Lung microvascular endothelial cell (primary cell): ENCODE measurements around the gene FBN2. TPM values are rescaled to one million over a fixed set of nuclear protein-coding genes. Genes with fewer than 3 reads are reported as not detected.
A peak's percentile ranks its signal among the peaks of the same experiment; 100 is the strongest.

ENCODE experiments used
- DNase-seq, 2 donors: peaks; one replicate each; pipeline versions ENCODE4 v3.0.0 to v3.0.0-alpha.2; 2010; ENCODE audit warnings: low read depth in 2 of 2
- total RNA-seq: library from RNA; depleted of rRNA; stranded (reverse); fragments of >200 nt; gene quantifications from 2 replicates; pipeline ENCODE4 v1.2.1, GENCODE V29; 2014

The FBN2 gene
- 0.60 and 0.87 TPM in 2 replicates for total RNA-seq

DNA sequence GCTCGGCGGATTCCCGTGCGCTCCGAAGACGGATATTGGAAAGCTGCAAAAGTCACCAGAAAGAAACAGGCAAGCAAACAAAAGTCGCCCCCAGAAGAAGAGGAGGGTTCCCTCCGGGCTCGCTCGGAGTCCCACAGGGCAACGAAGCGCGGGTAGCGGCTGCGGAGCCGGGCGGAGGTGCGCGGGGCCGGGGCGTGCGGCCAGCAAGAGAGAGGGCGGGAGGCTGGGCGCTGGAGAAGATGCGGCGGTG, at the start of gene FBN2:
Gene FBN2, minus strand, starts transcription at position 246 of the 250 bp plus-strand sequence. CDS start 642 bp downstream, outside the sequence.
- no peak for DNase-seq

DNA sequence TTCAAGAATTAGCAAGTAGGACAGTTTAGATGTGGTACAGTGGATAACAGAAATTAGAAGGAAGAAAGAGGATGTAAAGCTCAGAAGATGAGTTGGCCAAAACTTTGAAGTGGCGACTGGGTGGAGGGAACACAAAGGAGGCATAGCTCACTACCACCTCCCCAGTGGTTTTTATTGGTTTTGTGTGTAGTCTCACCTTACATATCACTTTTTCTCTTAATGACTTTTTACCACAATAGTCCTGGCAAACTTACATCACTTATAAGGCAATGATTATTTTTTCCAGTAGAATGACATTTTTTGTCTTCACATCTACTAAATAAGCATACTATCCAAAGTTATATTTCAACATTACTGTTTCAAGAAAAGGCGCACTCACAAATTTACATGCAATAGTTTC, 49.2 kb upstream of the FBN2 start:
- no peak for DNase-seq

DNA sequence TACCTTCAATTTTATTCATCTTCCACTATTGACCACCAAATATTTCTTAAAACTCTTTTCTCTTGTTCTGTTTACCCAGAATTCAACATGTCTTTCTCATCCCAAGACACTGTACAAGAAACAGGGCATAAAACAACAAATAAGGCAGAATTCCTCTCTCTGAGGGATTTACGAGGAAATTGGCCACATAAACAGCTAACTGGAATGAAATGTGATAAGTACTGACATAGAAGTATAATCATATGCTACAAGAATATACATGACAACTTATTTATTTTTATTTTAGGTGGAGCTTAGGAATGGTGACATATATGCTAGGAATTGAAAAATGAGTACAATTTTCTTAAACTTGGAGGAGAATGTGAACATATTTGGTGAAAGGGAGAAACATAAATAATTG, 48.8 kb upstream of the FBN2 start:
- no peak for DNase-seq

DNA sequence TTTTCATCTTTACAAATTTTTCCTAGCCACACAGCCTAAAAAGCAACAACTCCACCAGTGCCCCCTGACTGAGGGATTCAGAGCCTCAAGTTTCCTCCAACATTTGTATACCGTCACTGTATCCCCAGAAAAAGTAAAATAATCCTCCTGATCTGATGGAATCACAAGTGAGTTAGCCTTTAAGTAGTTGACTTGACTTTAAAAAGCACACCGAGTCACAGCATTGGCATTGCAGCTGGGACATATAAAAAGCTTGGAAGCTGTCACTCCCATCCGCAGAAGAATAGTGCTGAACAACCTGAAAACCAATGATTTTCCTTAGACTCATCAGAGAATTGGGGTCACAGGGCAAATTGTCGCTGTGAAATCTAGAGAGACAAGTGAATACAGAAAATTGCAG, 41.6 kb upstream of the FBN2 start:
- no peak for DNase-seq

DNA sequence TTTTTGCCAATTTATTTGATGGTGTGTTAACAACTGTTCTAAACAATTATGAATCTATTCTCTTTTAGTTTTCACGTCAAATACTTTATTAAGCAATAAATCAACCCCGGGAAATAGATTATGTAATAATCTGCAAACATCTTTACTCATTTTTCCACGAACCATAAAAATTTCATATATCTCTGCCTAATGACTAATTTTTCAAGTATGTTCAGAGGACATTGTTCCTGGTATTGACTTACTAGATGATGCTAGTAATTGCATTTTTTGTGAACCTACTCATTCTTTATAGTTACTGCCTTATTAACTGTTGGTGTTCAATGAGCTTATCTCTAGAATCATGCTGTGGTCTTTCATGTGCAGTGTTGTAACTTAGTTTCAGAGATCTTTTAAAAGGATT, 41.0 kb upstream of the FBN2 start:
- no peak for DNase-seq

DNA sequence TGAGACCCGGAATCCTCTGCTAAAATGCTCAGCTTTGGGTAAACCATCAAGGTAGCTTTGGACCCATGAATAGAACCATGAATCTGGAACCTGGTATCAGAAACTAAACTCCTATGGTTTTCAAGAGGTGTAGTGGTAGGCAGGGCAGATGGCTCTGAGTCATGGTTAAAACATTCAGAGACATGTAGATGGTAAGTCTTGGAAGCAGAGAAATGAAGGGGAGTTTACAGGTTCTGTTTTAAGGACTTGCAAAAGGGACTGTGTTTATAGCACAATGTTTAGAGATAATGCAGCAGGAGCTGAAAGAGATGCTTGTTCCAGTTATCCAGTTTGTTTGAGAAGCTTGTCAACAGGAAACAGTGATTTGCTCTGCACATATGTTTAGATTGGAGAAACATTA, 36.0 kb upstream of the FBN2 start:
- no peak for DNase-seq

DNA sequence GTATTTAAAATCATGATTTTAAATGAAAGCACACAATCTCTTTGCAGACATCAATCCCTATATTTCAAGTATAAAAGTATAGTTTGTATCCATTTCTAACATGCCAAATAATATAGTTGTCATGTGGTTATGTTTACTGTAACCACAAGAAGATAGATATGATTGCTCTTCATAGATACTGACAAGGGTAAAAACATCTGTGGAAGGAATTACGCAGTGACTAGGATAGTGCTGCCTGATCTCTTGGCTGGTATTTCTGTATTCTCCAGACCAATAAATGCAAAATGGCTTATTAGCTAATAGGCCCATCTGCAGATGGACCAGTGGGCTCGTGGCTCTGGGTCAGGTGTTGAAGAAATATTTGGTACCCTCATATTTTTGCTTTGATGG, 34.9 kb upstream of the FBN2 start:
- DNase-seq: no peak

DNA sequence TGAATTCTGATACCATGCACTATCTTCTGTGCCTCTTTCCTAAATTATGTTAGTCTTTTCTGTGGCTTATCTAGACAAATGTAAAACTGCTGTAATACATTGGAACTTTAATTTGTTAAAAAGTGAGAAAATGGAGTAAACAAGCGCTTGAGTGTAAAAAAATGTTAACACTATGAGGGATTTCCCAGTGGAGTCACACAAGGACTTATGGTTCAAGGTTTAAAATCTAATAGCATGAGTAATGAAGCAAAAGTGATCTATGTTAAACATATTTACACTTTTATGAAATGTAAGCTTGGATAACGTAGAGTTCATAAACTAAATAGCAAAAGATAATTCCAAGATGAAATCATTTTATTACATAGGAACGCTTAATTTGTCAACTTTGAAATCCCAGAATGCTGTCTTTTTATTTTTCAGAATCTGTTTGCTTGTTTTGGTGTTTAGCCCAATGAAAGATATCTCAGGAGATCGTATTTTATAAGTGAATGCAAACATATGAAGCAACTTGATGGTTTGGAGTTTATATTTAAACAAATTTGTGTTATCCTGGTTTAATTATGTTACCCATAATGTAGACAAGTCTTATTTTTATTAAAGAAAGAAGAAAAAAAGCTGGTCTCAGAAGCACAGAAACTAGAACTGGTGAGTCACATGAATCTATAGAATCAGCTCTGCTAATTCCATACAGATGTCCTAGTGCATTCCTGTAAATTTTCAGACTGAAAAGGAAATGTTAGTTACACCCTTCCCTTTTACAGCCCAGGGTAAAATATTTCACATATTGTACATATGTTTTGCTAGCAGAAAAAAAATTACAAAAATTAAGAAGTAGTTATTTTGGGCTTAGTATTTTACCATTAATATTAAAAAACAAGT, 34.2 kb upstream of the FBN2 start:
- DNase-seq: no peak

DNA sequence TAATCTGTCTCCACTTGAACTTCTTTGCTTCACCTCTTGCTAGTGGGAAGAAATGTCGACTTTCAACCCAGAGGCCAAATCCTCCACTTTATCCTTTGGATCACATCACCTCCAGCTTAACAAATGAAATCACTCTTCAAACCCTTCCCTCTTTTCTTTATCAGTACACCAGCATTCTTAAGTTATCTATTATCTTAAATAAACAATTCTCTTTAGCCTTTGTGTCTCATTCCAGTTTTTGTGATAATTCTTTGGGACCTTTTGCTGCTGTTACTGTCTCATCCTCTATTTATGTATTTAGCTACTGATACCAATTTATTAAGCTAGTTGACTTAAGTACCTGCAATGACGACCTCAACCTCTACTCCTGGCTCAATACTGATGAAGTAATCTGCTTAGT, 28.1 kb upstream of the FBN2 start:
- DNase-seq: no peak

DNA sequence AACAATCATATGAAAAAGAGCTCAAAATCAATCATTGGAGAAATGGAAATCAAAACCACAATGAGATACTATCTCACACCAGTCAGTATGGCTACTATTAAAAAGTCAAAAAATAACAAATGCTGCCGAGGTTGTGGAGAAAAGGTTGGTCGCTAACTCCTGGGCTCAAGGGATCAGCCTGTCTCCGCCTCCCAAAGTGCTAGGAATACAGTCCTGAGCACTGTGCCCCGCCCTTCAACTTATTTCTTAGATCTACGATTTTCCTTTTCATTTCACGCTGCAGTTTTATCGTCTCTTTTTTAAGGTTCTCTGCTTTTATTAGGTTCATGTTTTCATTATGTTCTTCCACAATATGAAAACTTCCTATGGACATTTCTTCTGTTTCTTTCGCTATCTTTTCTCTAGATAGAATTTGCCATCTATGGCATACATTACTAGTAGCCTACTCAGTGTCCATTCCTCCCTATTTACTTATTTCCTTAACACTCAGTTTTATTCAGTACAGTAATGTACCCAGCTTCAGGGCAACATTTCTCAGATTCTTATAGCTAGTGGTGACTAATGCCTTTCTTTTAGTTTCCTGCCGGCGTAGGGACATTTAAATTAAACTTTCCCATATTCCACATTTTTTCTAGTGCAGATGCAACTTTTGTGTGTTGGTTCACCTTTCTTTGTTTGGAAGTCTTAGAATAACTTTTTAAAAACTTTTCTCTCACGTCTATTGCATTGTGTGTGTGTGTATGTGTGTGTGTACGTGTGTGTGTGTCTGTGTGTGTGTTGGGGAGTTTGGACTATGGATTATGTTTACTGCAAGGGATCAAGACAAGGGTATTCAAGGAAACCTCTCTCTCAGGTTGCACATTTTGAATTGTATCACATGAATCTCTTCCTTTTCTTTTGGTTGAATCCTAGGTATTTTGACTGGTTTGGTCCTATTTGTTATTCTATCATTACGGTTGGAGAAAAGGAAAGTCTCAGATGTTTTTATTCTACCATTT, 21.6 kb upstream of the FBN2 start:
- DNase-seq: no peak

DNA sequence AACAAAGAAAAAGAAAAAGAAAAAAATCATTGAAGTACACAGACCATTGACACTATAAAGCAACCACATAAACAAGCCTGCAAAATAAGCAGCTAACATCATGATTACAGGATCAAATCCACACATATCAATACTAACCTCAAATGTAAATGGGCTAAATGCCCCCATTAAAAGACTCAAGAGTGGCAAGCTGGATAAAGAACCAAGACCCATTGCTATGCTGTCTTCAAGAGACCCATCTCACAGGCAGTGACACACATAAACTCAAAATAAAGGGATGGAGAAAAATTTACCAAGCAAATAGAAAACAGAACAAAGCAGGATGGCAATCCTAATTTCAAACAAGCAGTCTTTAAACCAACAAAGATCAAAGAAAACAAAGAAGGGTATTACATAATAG, 15.7 kb upstream of the FBN2 start:
- DNase-seq: no peak

DNA sequence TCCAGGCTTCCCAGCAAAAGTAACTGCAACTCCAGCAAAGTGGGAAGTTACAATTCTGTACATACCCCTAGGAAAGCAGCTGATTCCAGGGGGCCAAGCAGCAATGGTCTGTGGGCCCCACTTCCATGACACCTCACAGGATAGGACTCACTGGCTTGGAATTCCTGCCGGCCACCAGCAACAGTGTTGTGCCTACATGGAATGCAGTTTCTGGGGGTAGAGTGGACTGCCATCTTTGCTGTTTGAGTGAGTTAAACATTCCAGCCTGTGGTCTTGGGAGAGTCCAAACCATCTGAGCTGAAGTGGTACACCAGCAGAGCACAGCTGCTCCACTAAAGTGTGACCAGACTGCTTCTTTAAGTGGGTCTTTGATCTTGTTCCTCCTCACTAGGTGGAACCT, 13.4 kb upstream of the FBN2 start:
- no peak for DNase-seq

DNA sequence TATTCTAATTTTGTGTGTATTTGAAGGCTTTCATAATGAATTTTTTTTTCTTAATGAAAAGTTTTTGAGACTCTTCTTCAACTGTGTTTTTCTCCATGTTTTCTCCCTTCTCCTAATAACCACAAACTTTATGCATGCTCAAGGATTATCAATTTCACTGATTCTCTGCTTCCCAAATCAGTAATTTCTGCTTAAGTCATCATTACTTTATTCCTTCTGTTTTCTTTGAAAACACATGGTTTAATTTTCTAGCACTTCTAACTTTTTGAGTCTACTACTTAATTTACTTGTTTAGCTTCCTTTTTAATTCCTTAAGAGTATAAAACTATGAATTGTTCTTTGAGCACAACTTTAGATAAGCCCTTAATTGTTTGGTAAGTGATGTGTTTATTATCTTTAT, 11.5 kb upstream of the FBN2 start:
- DNase-seq: no peak

DNA sequence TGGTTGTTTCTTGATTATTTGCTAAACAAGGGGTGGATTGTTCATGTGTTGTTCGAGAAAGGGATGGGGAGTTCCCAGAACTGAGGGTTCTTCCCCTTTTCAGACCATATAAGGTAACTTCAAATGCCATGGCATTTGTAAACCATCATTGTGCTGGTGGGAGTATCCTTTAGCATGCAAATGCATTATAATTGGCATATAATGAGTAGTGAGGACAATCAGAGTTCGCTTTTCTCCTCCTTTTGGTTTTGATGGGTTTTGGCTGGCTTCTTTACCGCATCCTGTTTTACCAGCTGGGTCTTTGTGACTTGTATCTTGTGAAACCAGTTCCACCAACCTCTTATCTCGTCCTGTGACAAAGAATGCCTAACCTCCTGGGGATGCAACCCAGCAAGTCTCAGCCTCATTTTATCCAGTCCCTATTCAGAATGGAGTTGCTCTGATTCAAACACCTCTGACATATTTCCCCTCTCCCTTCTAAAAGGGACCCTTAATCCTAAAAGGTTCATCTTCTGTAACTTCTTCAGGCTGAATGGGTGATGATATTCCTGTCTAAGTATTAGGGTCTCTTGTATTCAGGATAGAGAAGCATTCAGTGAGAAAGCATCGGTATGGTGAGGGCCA, 8.7 kb upstream of the FBN2 start:
- DNase-seq: no peak

DNA sequence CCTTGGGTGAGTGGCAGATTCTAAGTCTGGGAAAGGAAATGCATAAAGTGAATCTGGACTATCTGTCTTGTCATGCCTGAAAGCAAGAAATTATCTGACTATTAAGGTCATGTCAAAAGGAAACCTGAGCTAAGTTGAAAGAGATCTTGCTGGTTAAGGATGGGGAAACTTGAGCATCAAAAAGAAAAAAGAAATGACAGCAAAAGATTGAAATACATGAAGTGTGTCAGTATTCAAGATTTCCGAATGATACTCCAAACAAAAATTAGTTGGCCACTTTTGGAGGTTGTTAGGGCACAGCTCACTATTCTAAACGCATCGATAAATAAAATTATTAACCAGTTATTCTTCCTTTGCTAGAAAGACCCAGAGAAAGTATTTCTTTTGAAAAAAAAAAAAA, 3.3 kb upstream of the FBN2 start:
- no peak for DNase-seq

DNA sequence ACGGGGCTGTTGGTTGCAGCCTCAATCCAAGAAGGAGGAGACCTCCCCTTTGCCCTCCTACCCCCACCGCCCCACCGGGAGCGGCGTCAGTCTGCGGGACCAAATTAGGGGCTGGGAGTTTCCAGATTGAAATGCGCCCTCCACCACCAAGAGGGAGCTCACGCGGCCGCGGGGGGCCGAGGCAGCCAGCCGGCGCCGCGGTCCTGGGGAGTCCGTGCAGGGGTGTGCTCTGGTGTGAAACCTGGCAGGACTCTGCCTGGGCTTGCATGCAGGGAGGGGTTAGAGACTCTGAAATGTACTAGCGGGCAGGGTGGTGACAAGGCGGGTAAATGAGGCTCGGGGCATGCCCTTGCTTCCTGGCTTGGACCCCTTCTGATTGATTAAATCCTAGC, 989 bp upstream of the FBN2 start:
- no peak for DNase-seq

DNA sequence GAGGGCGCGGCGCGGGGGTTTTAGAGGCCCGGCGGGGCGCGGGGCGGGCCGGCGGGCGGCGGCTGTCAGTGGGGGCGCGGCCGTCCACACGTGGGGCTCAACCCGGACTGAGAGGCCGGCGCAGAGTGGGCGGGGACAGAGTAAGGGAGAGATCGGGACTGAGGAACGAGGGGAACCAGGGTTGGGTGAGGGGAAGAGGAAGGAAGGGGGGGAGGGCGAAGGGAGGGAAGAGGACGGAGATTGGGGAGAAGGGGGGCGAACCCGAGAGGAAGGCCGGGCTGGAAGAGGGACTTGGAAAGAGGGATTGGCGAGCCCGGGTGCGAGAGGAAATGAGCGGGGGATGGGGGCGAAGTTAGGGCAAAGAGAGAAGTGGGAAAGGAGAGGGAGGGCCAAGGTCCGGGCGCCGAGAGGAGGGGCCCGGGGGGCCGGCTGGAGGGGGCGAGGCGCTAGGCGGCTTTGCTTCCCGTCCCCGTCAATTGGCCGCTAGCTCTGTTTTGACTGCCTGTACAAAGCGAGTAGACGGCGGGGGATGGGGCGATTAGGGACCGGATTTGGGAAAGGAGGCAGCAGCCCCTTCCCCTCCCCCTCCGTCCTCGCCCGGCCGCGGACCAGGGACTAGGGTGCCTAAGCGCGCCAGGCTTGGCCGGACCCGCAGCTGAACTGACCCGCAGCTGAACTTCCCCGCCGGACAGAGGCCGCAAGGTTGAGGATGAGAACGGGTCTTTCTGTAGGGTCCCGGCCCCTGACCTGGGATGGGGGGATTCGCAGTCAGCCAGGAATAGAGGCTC, 399 bp upstream of the FBN2 start:
- peak in 1 of 2 donors; percentile 7 for DNase-seq

DNA sequence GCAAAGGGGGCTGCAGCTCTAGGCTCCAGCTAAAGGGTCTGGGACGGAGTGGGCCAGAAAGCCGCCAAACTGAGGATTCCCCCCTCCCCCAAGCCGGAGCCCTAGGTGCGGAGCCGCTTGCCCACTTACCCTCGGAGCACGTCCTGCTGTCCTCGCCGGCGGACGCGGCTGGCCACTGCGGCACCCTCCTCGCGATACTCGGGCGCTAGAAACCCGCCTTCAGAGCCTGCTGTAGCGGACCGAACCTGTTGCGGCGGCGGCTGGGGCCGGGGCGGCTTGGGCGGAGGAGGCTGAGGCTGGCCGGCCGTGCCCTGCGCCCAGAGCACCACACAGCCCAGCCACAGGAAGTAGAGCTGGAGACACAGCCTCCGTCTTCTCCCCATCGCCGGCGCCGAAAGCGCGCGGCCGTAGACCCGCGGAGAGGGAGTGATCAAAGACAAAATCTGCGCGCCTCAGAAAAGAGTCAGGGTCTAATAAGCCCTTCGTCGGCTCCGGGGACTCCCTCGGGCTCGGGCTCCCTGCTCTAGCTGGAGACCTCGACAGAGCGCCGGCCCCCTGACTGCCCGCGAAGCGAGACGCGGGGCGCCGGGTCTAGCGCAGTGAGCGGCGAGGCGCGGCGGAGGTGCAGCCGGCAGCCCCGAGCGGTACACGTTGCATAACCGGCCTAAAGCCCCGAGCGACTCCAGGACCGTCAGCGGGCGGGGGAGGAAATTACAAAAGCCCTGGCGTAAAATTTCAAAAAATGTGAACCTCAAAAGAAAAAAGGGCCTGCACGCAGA, 635 bp downstream of the FBN2 start:
- peak; percentile 24 to 30 for DNase-seq

DNA sequence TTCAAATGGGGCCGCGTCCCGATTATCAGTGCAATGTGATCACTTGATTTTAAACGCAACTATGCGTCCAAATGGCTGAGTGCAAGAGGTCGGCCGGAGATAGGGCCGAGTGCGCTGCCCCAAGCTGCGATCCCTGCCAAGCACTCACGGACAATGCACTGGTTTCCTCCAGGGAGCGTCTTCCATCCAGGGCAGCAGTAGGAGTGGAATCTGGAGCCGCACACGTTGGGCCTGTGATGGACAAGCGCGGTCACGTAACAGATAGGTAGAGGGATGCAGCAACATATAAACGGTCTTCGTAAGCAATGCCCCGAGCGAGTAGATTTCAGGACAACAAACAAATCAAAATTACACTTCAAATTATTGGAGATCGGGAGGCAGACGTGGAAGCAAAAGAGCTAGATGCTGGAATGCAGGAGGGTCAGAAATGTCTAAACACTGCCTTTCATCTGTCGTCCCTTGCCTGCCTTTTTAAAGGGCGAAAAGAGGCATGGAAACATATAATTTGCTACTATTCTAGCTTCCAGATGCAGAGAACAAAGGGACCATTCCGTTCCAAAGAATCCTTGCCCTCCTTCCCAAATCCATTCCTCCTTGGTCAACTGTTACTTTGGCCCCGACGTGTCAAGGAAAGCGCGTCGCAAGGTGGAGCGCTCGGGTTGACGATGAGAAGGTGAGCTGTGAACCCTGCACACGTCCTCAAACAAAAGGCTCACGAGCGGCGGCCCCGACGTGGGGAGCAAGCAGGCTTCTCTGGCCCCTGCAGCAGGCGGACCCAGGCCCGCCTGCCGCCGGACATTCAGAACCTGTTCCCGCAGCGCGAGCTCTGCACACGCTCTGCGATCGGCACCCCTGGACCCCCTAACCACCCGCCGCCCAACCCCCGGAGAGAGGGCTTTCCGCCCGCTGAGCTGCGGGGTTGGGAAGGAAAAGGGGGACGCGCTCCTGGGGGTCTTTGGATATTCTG, 1.5 kb downstream of the FBN2 start:
- DNase-seq: no peak

DNA sequence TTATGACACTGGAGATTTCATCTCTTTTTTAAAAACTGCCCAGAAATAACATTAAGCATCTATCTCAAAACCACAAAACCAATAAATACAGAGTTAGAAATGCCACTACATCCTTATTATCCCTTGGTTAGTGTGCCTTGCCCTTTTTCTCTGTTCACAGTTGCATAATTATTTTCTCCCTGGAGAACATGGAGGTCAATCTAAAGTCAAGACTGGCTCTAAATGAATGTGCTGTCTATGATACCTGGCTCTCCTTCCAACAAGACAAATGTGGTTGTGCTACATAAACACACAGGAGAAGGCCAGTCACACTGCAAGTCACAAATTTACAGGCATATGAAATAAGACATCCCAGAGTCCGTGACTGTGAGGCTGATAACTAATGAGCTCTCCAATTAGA, 2.8 kb downstream of the FBN2 start:
- DNase-seq: no peak
